GM21825 (cell line): ENCODE results near the gene TSPAN17.

Experiments
- ATAC-seq: cut with Tn5 transposase; IDR thresholded peaks from one replicate; pipeline ENCODE4 v1.9.1; 2021; ENCODE audit warnings: mild to moderate bottlenecking, moderate library complexity; ENCODE audit not compliant: unreplicated experiment

TSPAN17 gene

GRCh38 chr5:176702671-176703641, 55.7 kb downstream of the TSPAN17 start:
- ATAC-seq: no peak

- no peak for ATAC-seq
Measured at GRCh38 chr5:176703857-176704256, 56.6 kb downstream of the TSPAN17 start.

- no peak for ATAC-seq
Measured at GRCh38 chr5:176704355-176704754, 57.1 kb downstream of the TSPAN17 start.

- ATAC-seq: no peak
Measured at GRCh38 chr5:176704817-176705216, 57.5 kb downstream of the TSPAN17 start.
